Amniotic epithelial cell (primary cell): Measurements from ENCODE around the gene CCDC28B.
A peak's percentile ranks its signal among the peaks of the same experiment; 100 is the strongest.
"Not testable (repeated sequence)": the region's sequence is repeated elsewhere in the genome, so short reads cannot be mapped to it uniquely, and the experiment has no call there.

Source experiments
- DNase-seq: peaks from one replicate; pipeline ENCODE4 v3.0.0-alpha.2; 2010; ENCODE audit warnings: low read depth

The CCDC28B gene

GRCh38 chr1:32200226-32201010 lies at the start of gene CCDC28B:
Gene CCDC28B, plus strand, starts transcription at chr1:32200595. Its CDS starts 1,341 bp downstream, at chr1:32201936.
- DNase-seq = peak; percentile 73

GRCh38 chr1:32150847-32151246 lies 49.5 kb upstream of the CCDC28B start:
- peak; percentile 53 for DNase-seq

- peak; percentile 75 for DNase-seq
Observed at GRCh38 chr1:32151319-32151787, 49.0 kb upstream of the CCDC28B start.

- no peak for DNase-seq
Observed at GRCh38 chr1:32159189-32159588, 41.2 kb upstream of the CCDC28B start.

- no peak for DNase-seq
Observed at GRCh38 chr1:32163405-32163804, 37.0 kb upstream of the CCDC28B start.

- DNase-seq = not testable (repeated sequence)
Observed at GRCh38 chr1:32165633-32166032, 34.8 kb upstream of the CCDC28B start.

- no peak for DNase-seq
Observed at GRCh38 chr1:32170991-32171390, 29.4 kb upstream of the CCDC28B start.

GRCh38 chr1:32172621-32173245 lies 27.7 kb upstream of the CCDC28B start:
- peak; percentile 45 for DNase-seq

GRCh38 chr1:32178380-32179192 lies 21.8 kb upstream of the CCDC28B start:
- DNase-seq = peak; percentile 34

GRCh38 chr1:32179193-32179442 lies 21.3 kb upstream of the CCDC28B start:
- DNase-seq = no peak

- peak; percentile 87 for DNase-seq
Observed at GRCh38 chr1:32179443-32180185, 20.8 kb upstream of the CCDC28B start, which contains the start of gene TXLNA. Gene TXLNA, plus strand, starts transcription at chr1:32179675. Its CDS starts 671 bp downstream, at chr1:32180346.

- DNase-seq = peak; percentile 73
Observed at GRCh38 chr1:32180186-32181060, 20.0 kb upstream of the CCDC28B start.

- no peak for DNase-seq
Observed at GRCh38 chr1:32181065-32181464, 19.3 kb upstream of the CCDC28B start.

- no peak for DNase-seq
Observed at GRCh38 chr1:32181563-32181962, 18.8 kb upstream of the CCDC28B start.

GRCh38 chr1:32182060-32182459 lies 18.3 kb upstream of the CCDC28B start:
- DNase-seq = no peak

GRCh38 chr1:32184650-32185049 lies 15.7 kb upstream of the CCDC28B start:
- DNase-seq = no peak

- no peak for DNase-seq
Observed at GRCh38 chr1:32186077-32186476, 14.3 kb upstream of the CCDC28B start.

GRCh38 chr1:32186491-32186890 lies 13.9 kb upstream of the CCDC28B start:
- DNase-seq = no peak

GRCh38 chr1:32187850-32188249 lies 12.5 kb upstream of the CCDC28B start:
- no peak for DNase-seq

GRCh38 chr1:32192220-32192948 lies 8.0 kb upstream of the CCDC28B start:
- no peak for DNase-seq
